Keratinocyte (primary cell): ENCODE data around the gene ETHE1. TPM values are rescaled to one million over a fixed set of nuclear protein-coding genes. Genes with fewer than 3 reads are reported as not detected.

ENCODE experiments used
- DNase-seq: peaks from one replicate; pipeline ENCODE4 v3.0.0-alpha.2; 2011; ENCODE audit warnings: low read depth, missing footprints, low spot score
- FAIRE-seq: peaks from 2 replicates; lab custom pipeline; 2011; peaks lifted over from hg19 to GRCh38; lab: Jason Lieb, UNC
- H2AFZ ChIP-seq: 2 replicates; pipeline ENCODE4 v1.6.0; 2012; ENCODE audit warnings: low read length, control low read depth, inconsistent platforms; ENCODE audit not compliant: control insufficient read depth
- H3K27ac ChIP-seq: 2 replicates; pipeline ENCODE4 v1.5.1; 2011; ENCODE audit warnings: low read length; ENCODE audit not compliant: control insufficient read depth, insufficient read depth
- H3K27me3 ChIP-seq: 3 replicates; pipeline ENCODE4 v1.6.0; 2011; ENCODE audit warnings: low read length; ENCODE audit not compliant: control insufficient read depth, insufficient read depth; ENCODE audit errors: extremely low read depth
- H3K36me3 ChIP-seq, 2 experiments: 2 replicates in 1 of 2; 3 replicates in 1 of 2; pipeline ENCODE4 v1.5.1; 2011; ENCODE audit warnings: low read length in 2 of 2, mild to moderate bottlenecking in 1 of 2; ENCODE audit not compliant: control insufficient read depth in 2 of 2, insufficient read depth in 2 of 2; ENCODE audit errors: extremely low read depth in 1 of 2
- H3K4me1 ChIP-seq: 3 replicates; pipeline ENCODE4 v1.5.1; 2011; ENCODE audit warnings: low read length; ENCODE audit not compliant: control insufficient read depth, insufficient read depth; ENCODE audit errors: extremely low read depth
- H3K4me2 ChIP-seq: 3 replicates; pipeline ENCODE4 v1.6.0; 2011; ENCODE audit warnings: low read depth, low read length; ENCODE audit not compliant: control insufficient read depth, insufficient read depth; ENCODE audit errors: extremely low read depth
- H3K4me3 ChIP-seq, 3 experiments: fragments of 200-600 bp in 1 of 3; sonication (generic) in 1 of 3; 2 replicates in 2 of 3; 3 replicates in 1 of 3; pipeline ENCODE4 v1.5.1; 2011 to 2016; ENCODE audit warnings: low read length in 3 of 3, mild to moderate bottlenecking in 3 of 3, control low read depth in 2 of 3, inconsistent platforms in 1 of 3, low read depth in 1 of 3, mixed read lengths in 1 of 3, mixed run types in 1 of 3, moderate library complexity in 1 of 3; ENCODE audit not compliant: control insufficient read depth in 2 of 3, insufficient read depth in 2 of 3; ENCODE audit errors: extremely low read depth in 1 of 3
- H3K79me2 ChIP-seq: 2 replicates; pipeline ENCODE4 v1.6.0; 2012; ENCODE audit warnings: low read length; ENCODE audit not compliant: control insufficient read depth, insufficient read depth
- H3K9ac ChIP-seq: 3 replicates; pipeline ENCODE4 v1.6.0; 2011; ENCODE audit warnings: low read length; ENCODE audit not compliant: control insufficient read depth, insufficient read depth; ENCODE audit errors: extremely low read depth
- H3K9me1 ChIP-seq: 3 replicates; pipeline ENCODE4 v1.6.0; 2011; ENCODE audit warnings: low read length; ENCODE audit not compliant: control insufficient read depth, insufficient read depth; ENCODE audit errors: extremely low read depth
- H3K9me3 ChIP-seq: 2 replicates; pipeline ENCODE4 v1.5.1; 2012; ENCODE audit warnings: low read depth, low read length; ENCODE audit not compliant: control insufficient read depth
- H4K20me1 ChIP-seq: 3 replicates; pipeline ENCODE4 v1.6.0; 2011; ENCODE audit warnings: low read length; ENCODE audit not compliant: control insufficient read depth, insufficient read depth; ENCODE audit errors: extremely low read depth
- CTCF ChIP-seq, 3 experiments: IDR thresholded peaks in 1 of 3; conservative IDR thresholded peaks in 1 of 3; optimal IDR thresholded peaks in 1 of 3; 2 replicates in 2 of 3; 3 replicates in 1 of 3; pipeline versions ENCODE3 to v1.5.1; 2011; ENCODE audit warnings: low read length in 3 of 3, mild to moderate bottlenecking in 3 of 3, moderate library complexity in 2 of 3, control low read depth in 1 of 3, inconsistent platforms in 1 of 3; ENCODE audit not compliant: insufficient read depth in 2 of 3; ENCODE audit errors: extremely low read depth in 1 of 3
- EZH2 ChIP-seq: IDR thresholded peaks from one replicate; pipeline ENCODE4 v1.6.1; 2012; ENCODE audit warnings: inconsistent platforms, mild to moderate bottlenecking, low read length, moderate library complexity
- dilution Hi-C: fragments of 300-500 bp; cut with MboI; formaldehyde crosslinking; loops from one replicate; pipeline ENCODE4 v1.7.0; 2020; ENCODE audit warnings: low sequenced_read_pairs; ENCODE audit not compliant: extremely low pct_ligation_motif_present
- polyA plus RNA-seq, 5 experiments: library from polyadenylated mRNA; depleted of rRNA in 3 of 5; stranded (reverse) in 3 of 5; stranded (forward) in 1 of 5; unstranded in 1 of 5; fragments of >200 nt; gene quantifications; 1 replicate in 1 of 5; 2 replicates in 3 of 5; 3 replicates in 1 of 5; pipeline versions ENCODE4 v1.2.1 to v1.2.3, GENCODE V29; 2011 to 2012; ENCODE audit warnings: missing spikeins in 2 of 5, low read depth in 1 of 5, low replicate concordance in 1 of 5

ETHE1 gene
- polyA plus RNA-seq, 1 donor (not counting 4 experiments of a cell fraction or from before 2014, with no cell fraction given) = 234 TPM

GRCh38 chr19:43506629-43507028, 20.4 kb downstream of the ETHE1 start:
- H3K9me1 ChIP-seq = no peaks in the 10 kb centered on the region
- H3K9ac ChIP-seq = no peak overlapping the region
- H2AFZ ChIP-seq = no peak overlapping the region
- H3K4me1 ChIP-seq = peaks cover 8% of the 10 kb centered on the region
- no peaks in the 10 kb centered on the region for H4K20me1 ChIP-seq
- no peaks in the 10 kb centered on the region for H3K27me3 ChIP-seq
- H3K79me2 ChIP-seq = peaks cover 13% of the 10 kb centered on the region
- no peak overlapping the region for H3K4me3 ChIP-seq
- dilution Hi-C loops = no loop called here
- H3K27ac ChIP-seq = no peak overlapping the region
- FAIRE-seq (no peak), DNase-seq (no peak)
- no peaks in the 10 kb centered on the region for H3K9me3 ChIP-seq
- TF ChIP-seq EZH2 = no peak
- TF ChIP-seq CTCF (optimal IDR thresholded peaks at IDR 0.05 in 1 of 3, IDR thresholded peaks at IDR 0.05 in 1 of 3, conservative IDR thresholded peaks at IDR 0.05 in 1 of 3; ENCODE audit: extremely low read depth in 1 of 3, insufficient read depth in 2 of 3, low read length in 3 of 3) = no peak
- H3K36me3 ChIP-seq = peaks cover 18 to 30% of the 10 kb centered on the region in 2 experiments
- H3K4me2 ChIP-seq = no peak overlapping the region

DNA sequence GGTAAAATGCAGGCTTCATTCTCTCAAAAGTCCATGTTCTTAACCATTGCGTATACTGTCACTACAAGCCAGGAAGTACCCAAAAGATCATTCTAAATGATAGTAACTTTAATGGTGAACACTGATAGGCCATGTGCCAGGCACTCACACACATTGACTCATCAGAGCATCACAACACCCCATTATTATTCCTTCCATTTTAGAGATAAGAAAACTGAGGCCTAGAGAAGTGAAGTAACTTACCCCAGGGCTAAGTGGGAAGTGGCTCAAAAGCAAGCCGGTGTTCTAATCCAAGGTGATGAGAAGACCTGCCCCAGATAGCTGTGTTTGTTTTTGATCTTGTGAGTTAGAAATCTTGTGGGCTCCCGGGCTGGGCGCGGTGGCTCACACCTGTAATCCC, 21.1 kb downstream of the ETHE1 start:
- Histone ChIP-seq H3K4me3 (no peak overlapping the region), H2AFZ (no peak overlapping the region), H3K79me2 (peaks cover 13% of the 10 kb centered on the region), H3K9me1 (no peaks in the 10 kb centered on the region), H3K9ac (no peak overlapping the region), H3K36me3 (peaks cover 17 to 31% of the 10 kb centered on the region in 2 experiments), H4K20me1 (no peaks in the 10 kb centered on the region), H3K27ac (no peak overlapping the region), H3K9me3 (no peaks in the 10 kb centered on the region), H3K4me2 (no peak overlapping the region), H3K27me3 (no peaks in the 10 kb centered on the region), H3K4me1 (peaks cover 8% of the 10 kb centered on the region)
- no peak for TF ChIP-seq EZH2
- TF ChIP-seq CTCF (optimal IDR thresholded peaks at IDR 0.05 in 1 of 3, IDR thresholded peaks at IDR 0.05 in 1 of 3, conservative IDR thresholded peaks at IDR 0.05 in 1 of 3; ENCODE audit: extremely low read depth in 1 of 3, insufficient read depth in 2 of 3, low read length in 3 of 3) = no peak
- no peak for FAIRE-seq
- dilution Hi-C loops = no loop called here
- no peak for DNase-seq
